GM12872 (cell line): ENCODE results near the gene DGAT2.

Experiments
- CTCF ChIP-seq: IDR thresholded peaks from 3 replicates; pipeline ENCODE4 v1.5.1; 2011; ENCODE audit warnings: low read depth, mild to moderate bottlenecking, low read length, moderate library complexity; ENCODE audit not compliant: insufficient read depth

The DGAT2 gene

DNA sequence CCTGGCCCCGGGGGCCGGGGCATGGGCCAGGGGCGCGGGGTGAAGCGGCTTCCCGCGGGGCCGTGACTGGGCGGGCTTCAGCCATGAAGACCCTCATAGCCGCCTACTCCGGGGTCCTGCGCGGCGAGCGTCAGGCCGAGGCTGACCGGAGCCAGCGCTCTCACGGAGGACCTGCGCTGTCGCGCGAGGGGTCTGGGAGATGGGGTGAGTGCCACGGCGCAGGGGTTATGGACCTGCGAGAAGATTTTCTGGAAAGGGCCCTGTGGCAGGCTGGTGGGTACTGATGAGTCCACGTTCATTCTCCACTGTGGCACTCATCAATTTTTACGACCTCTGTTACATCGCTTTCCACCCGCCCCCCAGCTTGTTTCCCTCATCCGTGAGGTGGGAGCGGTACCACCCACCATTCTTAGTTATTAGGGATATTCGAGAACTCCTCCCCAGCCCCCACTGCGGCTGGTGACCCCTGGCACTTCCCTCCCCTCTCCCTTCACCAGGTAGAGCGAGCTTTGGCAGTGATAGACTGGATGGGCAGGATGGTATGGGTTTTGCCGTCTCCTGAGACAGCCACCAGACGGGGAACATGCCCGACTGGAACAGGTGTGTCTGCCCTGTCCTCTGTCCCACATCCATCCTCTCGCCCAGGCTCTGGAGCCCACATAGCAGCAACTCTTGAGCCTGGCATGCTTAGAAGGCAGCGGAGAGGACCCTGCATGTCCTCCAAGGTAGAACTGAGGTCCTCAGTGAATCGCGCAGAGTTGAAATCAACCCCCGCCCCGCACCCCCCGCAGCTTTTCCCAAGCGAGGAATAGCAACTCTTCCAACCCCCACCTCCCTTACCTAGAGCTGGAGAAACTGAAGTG lies 562 bp downstream of the DGAT2 start:
- TF ChIP-seq CTCF, result no peak

GRCh38 chr11:75770102-75770501 lies 1.5 kb downstream of the DGAT2 start:
- TF ChIP-seq CTCF, result no peak

DNA sequence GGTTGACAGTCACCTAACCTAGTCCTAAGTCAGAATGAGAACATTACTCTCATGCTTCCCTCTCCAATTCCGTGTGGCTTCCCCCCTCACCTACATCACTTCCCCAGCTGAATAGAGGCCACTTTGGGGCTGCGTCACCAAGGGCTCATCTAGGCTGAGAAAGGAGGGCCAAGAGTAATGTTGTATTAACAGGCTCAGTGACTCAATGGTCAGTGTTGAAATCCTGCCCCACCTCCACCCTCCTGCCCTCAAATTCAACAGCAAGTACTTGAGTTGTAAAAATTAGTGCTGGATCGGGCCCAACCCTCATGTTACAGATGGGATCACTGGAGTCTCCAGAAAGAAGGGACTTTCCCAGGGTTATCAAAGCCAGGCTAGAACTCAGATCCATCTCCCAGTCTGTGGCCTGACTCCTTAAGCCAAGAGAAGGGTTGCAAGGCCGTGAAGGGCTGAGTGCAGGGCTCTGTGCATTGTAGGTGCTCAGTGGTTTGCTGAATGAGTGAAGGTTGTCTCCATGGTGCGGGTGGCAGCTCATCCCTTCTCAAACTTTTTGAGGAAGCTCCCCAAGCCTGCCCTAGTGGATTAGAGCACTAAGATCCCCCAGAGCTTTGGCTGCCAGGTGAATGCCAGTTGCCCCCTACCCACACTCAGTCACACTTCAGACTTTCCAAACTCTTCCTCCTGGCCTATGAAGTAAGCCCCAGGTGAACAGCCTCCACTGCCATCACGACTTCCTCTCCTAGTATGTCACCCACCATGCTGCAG lies 3.2 kb downstream of the DGAT2 start:
- no peak for TF ChIP-seq CTCF

- TF ChIP-seq CTCF, result no peak
Measured at GRCh38 chr11:75773595-75774353, 5.2 kb downstream of the DGAT2 start.

DNA sequence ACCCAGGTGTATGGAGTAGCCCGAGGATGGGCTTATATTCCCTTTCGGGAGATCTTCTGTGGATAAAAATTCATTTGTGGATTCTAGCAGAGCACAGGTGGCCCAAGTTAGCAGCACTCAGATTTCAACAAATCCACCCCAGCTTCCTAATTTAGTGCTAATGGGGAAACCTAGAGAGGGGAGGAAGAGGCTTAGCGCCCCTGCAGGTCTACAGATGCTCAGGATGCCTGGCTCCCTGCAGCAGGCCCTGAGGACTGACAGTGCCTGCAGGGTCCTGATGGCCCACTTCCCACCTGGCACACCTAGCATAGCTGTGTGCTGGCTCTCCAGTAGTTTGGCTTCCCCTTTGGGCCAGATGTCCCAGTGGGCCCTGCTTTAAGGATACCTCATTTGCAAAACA lies 6.5 kb downstream of the DGAT2 start:
- no peak for TF ChIP-seq CTCF

DNA sequence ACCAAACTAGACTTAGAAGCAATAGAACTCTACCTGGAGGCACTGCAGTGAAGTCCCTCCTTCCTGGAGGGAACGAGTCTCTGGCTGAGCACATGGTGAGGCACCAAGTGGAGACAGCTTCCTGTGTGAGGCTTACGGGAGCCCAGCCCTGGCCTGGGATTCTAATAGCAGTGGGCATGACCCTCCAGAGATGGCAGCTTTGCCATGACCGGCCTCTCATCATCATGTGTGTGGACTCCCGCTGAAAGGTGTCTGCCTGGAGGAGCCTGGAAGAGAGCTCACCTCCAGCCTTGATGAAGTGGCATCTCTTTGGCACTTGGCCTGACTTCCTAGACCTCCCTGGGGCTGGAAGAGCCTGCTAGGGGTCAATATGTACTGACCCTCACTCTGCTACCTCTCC lies 8.0 kb downstream of the DGAT2 start:
- no peak for TF ChIP-seq CTCF
